BE2C (cell line): Measurements from ENCODE around the gene ZZZ3.

Source experiments
- DNase-seq: peaks from one replicate; pipeline ENCODE4 v3.0.0-alpha.2; 2020
- H3K27me3 ChIP-seq: fragments of 250-450 bp; sonication (Bioruptor Pico); 2 replicates; pipeline ENCODE4 v1.5.1; 2020; ENCODE audit warnings: mild to moderate bottlenecking
- H3K36me3 ChIP-seq: fragments of 250-450 bp; sonication (Bioruptor Pico); 2 replicates; pipeline ENCODE4 v1.5.1; 2020; ENCODE audit warnings: mild to moderate bottlenecking
- H3K4me1 ChIP-seq: fragments of 250-450 bp; sonication (Bioruptor Pico); 2 replicates; pipeline ENCODE4 v1.5.1; 2020
- H3K4me3 ChIP-seq: 2 replicates; pipeline ENCODE4 v1.5.1; 2011; ENCODE audit warnings: low read depth, low read length
- H3K9me3 ChIP-seq: fragments of 250-450 bp; sonication (Bioruptor Pico); 2 replicates; pipeline ENCODE4 v1.5.1; 2020
- CTCF ChIP-seq: IDR thresholded peaks from 2 replicates; pipeline ENCODE4 v1.5.1; 2012; ENCODE audit warnings: mild to moderate bottlenecking, low read depth, low read length

ZZZ3 gene

GRCh38 chr1:77636864-77637263, 45.6 kb downstream of the ZZZ3 start:
- no peak for DNase-seq
- no peaks in the 10 kb centered on the region for H3K9me3 ChIP-seq
- no peak overlapping the region for H3K4me3 ChIP-seq
- no peaks in the 10 kb centered on the region for H3K4me1 ChIP-seq
- no peaks in the 10 kb centered on the region for H3K27me3 ChIP-seq
- TF ChIP-seq CTCF: no peak
- H3K36me3 ChIP-seq: peaks cover 5% of the 10 kb centered on the region
